ENCODE results near the gene B4GALT2.
A peak's percentile ranks its signal among the peaks of the same experiment; 100 is the strongest.

Gene B4GALT2

DNA sequence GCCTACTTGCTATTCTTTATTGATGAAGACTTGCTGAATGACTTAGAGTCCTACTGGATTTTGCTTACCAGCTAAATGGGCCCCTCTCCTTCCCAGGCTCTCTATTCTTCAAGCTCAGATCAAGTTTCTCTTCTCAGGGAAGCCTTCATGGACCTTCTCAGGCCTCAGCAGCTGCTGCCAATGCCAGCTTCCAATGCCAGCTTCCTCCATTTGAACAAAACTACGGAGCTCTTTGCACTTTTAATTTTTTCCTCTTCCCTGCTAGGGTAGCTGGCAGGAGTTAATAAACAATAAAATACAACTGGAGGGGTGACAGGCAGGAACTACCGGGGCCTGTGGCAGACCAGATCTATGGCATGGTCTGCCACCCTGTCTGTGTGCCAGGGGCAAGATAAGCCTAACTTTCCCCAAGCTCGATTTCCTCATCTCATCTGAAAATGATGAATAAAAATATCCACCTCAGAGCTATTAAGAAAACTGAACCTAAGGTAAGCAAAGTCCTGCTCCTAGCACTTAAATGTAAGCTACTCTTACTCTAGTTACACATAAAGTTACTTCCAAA, 33.3 kb upstream of the B4GALT2 start:
- H3K4me3 ChIP-seq (ENCODE audit: low read depth, low read length) = peak overlapping the region; percentile 87
- DNase-seq (ENCODE audit: low read depth) = no peak

DNA sequence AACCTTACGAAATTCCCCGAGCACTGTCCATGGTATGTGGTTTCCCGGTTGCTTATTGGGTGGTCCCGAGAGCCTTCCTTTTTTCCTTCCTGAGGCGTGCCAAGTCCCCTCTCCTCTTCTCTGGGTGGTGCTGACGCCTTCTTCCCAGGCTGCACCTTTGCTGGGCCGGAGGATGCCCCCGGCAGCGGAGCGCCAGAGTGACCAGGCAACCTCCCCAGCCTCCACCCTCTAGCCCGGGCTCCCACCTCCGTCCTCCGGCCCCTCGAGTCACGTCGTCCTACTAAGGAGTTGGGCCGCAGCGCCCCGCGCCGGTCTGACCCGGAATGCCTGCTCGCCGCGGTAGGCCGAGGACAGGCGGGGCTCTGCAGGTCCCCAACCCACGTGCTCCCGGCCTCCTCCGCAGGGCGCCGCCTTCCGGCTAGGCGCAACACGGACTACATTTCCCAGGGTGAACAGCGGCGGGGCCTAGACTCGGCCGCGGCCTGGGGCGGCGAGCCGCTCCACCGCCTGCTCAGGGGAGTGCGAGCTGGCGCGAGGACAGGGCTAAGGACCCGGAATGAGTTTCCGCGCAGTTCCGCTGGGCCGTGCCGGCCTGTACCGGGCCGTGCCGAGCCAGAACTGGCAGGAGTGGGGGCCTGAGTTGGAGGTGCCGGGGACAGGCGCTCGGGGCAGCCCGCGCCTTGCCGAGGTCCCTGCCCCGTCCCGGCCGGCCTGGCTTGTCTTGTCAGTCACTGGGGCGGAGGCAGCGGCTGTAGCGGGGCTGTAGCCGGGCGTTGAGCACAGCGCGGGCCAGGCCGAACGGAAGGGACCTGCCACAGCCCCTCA, 32.6 kb upstream of the B4GALT2 start, which contains the start of gene IPO13:
IPO13 (plus strand) TSS at position 715 of the 825 bp plus-strand sequence. CDS start 651 bp downstream, outside the sequence.
- DNase-seq (ENCODE audit: low read depth) = peak; percentile 84
- peak within 1 kb of the TSS; percentile 87 for H3K4me3 ChIP-seq (ENCODE audit: low read depth, low read length)

DNA sequence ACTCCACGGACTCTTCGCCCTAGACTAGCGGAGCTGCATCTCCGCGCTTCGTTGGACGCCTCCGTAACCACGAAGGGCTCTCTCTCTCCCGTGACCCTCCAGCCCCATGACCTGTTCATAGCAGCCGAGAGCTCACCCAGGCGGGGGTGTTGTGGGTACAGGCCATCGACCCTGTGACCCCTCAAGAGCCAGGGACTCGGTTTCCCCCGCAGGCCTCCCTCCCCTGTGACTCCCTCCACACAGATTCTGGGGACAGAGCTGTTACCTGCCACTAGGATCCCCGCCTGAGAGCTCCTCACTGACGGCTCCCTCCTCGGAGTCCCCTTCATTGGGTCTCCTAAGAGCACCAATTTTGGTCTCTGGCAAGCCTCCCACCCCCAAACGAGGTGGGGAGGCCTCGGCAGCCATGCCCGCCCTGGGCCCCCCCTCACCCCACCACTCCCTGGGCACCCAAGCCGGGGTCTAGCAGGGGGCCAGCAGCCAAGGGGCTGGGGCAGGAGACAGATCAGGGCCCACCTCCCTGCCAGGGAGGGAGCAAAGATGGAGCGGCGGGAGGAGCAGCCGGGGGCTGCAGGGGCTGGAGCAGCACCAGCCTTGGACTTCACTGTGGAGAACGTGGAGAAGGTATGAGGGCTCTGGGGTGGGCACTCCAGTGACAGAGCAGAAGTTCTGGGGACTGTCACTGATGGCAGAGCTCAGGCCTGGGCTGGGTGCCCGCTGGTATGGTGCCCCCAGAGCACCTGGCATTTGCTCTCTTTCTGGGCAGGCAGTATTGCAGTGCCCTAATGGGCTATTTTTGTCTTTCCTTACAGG, 31.7 kb upstream of the B4GALT2 start:
- DNase-seq (ENCODE audit: low read depth) = no peak
- peak overlapping the region; percentile 87 for H3K4me3 ChIP-seq (ENCODE audit: low read depth, low read length)

DNA sequence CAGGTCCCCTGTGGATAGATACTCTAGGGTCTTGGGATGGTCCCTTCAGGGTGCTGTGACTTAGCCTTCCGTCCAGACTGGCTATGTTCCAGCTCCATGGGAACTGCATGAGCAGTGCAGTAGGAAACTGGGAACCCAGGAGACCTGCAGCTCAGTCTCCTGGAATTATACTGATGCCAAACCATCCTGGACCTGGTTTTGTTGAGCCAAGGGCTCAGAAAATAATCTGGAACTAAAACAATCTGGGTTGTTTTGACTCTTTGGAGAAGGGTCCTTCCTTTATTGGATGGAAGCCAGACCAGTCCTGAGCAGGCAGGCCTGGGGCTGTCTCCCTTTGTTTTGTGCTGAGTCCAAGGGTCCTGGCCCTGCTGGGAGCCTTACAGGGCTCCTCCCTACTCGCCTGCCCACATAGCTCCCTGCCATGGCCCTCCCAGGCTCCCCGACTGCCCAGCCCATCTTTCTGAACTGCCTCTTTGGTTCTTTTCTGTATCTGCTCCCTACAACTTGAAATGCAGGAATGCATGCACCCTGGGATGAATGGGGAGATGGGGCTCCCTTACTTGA, 31.1 kb upstream of the B4GALT2 start:
- H3K4me3 ChIP-seq (ENCODE audit: low read depth, low read length) = peak overlapping the region; percentile 87
- DNase-seq (ENCODE audit: low read depth) = no peak

DNA sequence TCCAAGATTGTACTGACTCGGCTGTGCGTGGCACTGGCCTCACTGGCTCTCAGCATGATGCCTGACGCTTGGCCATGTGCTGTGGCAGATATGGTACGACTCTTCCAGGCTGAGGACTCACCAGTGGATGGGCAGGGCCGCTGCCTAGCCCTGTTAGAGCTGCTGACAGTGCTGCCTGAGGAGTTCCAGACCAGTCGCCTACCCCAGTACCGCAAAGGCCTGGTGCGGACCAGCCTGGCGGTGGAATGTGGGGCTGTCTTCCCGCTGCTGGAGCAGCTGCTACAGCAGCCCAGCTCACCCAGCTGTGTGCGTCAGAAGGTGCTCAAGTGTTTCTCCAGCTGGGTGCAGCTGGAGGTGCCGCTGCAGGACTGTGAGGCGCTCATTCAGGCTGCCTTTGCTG, 29.3 kb upstream of the B4GALT2 start:
- no peak for DNase-seq (ENCODE audit: low read depth)

DNA sequence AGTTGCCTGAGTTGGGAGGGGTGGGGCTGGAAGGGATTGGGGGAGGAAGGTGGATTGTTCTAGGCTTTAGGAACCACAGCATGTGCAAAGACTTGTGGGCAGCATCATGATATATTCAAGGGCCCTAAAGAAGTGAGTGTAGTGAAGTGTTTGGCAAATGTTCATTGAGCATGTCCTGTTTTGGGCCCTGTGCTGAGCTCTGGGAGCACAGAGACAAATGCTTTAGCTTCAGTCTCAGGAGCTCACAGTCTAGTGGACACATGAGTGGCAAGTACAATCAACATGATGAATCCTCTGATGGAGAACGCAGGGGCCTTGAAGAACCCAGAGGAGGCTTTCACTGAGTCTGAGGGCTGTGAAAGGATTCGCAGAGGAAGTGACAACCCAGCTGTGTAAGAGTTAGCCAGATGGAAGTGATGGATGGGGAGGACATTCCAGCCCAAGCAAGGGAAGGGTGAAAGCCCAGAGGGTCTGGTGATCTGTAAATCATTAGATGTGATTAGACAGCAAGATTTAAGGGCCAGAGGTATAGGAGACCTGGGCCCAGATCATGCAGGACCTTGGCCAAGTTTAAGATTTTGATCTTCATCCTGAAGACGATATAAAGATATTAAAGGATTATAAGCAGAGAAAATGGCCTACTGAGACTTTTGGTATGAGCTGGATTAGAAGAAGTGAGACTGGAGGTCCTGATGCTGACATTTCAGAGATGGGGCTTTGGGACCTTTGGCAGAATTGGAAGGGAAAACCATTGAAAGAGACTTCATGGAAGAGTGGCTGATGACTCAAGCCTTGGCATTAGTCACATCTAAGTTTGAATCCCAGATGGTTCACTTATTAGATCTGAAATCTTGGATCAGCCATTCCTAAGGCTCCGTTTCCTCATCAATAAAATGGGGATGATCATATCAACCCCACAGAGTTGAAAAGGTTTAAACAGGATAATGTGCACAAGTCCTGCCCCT, 27.7 kb upstream of the B4GALT2 start:
- no peak overlapping the region for H3K4me3 ChIP-seq (ENCODE audit: low read depth, low read length)
- no peak for DNase-seq (ENCODE audit: low read depth)

More for the DNA sequence above, 29.3 kb upstream of the B4GALT2 start:
- no peak overlapping the region for H3K4me3 ChIP-seq (ENCODE audit: low read depth, low read length)

DNA sequence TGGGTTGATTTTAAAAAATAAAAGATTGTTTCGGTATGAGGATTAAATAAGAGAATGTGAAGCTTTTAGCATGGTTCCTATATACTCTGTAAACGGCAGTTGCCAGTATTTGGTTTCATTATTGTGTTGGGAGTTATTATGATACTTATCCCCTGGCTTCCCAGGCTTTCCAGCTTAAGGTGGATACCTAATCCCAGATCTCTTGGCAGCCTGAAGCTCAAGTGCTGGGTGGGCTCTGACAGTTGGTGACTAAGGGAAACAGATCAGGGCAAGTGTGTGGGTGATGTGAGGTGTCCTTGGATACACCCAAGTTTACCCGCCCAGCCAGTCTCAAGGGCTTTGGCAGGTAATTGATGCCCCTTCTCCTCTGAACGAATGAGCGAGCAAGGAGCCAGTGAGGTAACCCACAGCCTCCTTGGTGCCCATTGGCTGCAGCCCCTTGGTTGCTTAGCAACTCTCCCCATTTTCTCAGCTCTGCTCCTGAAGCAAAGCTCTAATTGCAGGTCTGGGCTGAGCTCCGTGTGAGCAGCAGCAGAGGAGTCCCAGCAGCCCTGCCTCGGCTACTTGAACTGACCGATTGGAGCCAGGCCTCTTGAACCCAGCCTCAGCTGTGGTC, 26.2 kb upstream of the B4GALT2 start:
- no peak for DNase-seq (ENCODE audit: low read depth)
- no peak overlapping the region for H3K4me3 ChIP-seq (ENCODE audit: low read depth, low read length)

DNA sequence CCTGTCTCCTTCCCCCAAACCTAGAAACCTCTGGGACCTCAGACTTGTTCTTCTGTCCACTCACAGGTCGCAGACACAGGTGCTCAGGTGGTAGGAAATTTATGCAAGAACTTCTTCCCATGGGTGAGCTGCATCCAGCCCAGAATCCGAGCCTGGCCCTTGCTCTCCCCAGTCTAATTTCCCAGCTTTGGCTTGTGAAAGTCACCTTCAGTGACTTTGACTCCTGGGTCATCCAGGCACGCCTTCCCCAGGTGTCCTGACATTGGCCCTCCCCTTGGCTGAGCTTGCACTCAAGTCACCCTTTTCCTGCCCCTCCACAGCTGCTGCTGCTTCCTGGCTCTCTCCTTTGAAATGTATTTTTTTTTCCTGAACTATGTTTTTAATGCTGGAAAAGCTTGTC, 25.6 kb upstream of the B4GALT2 start:
- no peak for DNase-seq (ENCODE audit: low read depth)
- H3K4me3 ChIP-seq (ENCODE audit: low read depth, low read length) = no peak overlapping the region

DNA sequence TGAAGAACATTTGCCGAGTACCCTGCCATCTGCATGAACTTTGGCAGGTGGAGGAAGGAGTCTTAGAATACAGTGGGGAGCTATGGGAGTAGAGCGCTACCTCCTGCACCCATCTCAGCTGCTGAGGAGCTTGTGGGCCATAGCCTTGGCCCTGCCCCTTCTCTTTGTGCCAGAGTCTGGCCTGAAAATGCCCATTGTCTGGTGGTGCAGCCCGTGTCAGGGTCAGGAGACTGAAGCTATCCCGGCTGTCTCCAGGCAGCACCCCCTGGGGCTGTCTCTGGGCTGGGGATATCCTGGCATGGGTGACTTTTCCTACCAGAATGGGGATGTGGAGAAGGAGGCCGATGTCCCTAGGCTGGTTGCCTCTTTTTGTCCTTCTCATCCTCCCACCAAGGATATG, 25.0 kb upstream of the B4GALT2 start:
- DNase-seq (ENCODE audit: low read depth) = no peak
- no peak overlapping the region for H3K4me3 ChIP-seq (ENCODE audit: low read depth, low read length)

DNA sequence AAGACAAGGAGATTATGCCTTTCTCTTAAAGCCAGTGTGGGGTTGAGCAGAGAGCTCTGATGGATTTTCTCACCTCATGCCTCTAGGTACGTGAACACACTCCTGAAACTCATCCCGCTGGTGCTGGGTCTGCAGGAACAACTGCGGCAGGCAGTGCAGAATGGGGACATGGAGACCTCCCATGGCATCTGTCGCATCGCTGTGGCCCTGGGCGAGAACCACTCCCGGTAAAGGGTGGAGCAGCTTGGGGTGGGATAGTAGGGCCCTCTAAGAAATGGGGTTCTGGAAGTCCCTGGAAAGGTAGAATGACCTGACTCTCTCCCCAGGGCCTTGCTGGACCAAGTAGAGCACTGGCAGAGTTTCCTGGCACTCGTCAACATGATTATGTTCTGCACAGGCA, 22.8 kb upstream of the B4GALT2 start:
- H3K4me3 ChIP-seq (ENCODE audit: low read depth, low read length) = no peak overlapping the region
- DNase-seq (ENCODE audit: low read depth) = no peak

DNA sequence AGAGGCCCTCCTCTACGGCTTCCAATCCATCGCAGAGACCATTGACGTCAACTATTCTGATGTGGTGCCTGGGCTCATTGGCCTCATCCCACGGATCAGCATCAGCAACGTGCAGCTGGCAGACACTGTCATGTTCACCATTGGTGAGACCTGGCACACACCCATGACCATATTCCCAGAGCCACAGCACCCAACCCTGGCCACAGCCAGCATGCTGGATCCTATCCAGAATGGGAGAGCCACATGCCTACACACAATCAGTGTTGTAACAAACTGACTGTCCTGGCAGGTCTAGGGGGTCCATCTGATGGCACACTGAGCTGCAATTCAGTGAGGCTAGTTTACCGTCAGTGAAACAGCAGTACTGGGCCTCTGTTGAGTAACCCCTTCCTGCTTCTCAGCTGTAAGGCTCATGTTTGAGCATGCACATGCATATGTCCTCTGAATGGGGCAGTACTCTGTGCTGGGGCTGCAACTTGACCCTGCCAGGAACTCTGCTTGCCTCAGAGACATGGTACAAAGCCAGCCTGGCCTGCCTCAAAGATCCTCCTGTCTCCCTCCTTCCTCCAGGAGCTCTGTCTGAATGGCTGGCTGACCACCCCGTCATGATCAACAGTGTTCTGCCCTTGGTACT, 21.5 kb upstream of the B4GALT2 start:
- H3K4me3 ChIP-seq (ENCODE audit: low read depth, low read length) = no peak overlapping the region

DNA sequence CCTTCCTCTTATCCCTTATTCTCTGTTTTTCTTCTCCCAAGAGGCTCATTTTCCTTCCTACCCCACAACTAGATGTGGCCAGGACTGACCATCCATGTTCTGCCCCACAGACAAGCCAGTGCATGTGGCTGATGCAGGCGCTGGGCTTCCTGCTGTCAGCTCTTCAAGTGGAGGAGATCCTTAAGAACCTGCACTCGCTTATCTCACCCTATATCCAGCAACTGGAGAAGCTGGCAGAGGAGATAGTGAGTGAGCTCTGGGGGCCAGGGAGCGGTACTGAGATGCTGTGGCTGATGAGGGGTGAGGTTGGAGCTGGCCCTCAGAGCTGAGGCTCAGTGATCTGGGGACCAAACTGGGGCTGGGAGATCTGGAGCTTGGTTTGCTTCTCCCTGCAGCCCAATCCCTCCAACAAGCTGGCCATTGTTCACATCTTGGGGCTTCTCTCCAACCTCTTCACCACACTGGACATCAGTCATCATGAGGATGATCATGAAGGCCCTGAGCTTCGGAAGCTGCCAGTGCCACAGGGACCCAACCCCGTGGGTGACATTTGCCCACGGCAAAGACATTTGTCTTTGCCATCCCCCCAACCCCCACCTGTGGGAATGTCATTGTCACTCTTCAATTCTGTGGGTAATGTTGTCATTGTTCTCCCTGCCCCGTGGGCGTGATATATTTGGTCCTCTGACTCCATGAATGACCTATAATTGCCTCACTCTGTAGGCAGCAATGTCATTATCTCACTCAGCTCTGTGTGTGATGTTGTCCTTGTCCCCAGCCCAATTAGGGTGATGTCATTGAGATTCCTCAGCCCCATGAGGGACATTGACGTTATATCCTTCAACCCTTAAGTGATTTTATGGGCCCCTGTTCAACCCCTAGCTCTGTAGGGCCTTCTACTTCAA, 20.4 kb upstream of the B4GALT2 start:
- H3K4me3 ChIP-seq (ENCODE audit: low read depth, low read length) = no peak overlapping the region
- no peak for DNase-seq (ENCODE audit: low read depth)

More for the DNA sequence above, 21.5 kb upstream of the B4GALT2 start:
- no peak for DNase-seq (ENCODE audit: low read depth)

DNA sequence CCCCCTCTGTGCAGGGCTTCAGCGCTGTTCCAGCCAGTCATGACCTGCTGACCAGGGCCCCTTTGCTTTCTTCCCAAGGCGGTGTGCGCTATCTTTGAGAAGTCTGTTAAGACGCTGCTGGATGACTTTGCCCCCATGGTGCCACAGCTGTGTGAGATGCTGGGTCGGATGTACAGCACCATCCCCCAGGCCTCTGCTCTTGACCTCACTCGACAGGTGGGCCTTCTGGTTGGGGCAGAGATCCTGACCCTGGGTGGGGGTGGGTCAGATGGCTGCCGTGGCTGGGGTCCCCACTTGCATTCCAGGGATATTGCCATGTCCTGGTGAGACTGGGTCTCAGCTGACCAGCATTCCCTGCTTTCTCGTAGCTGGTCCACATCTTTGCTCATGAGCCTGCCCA, 18.2 kb upstream of the B4GALT2 start:
- DNase-seq (ENCODE audit: low read depth) = no peak
- no peak overlapping the region for H3K4me3 ChIP-seq (ENCODE audit: low read depth, low read length)

DNA sequence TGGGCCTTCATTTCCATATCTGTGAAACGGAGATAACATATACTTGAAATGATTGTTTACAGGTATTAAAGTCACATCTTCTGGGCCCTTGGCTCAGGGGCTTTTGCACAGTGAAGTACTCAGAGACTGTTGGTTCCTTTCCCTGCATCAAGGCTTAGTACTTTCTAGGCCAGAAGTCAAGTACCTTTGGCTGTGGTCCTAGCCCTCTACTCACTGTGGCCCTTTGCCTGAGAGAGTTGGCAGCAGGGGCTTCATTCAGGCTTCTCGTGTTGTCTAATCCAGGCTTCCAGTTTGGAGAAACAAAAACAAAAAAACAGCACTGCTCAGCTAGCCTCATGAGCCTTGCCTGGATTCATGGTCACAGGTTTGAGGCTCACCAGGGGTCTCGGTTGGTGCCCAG, 17.3 kb upstream of the B4GALT2 start:
- no peak overlapping the region for H3K4me3 ChIP-seq (ENCODE audit: low read depth, low read length)
- no peak for DNase-seq (ENCODE audit: low read depth)

DNA sequence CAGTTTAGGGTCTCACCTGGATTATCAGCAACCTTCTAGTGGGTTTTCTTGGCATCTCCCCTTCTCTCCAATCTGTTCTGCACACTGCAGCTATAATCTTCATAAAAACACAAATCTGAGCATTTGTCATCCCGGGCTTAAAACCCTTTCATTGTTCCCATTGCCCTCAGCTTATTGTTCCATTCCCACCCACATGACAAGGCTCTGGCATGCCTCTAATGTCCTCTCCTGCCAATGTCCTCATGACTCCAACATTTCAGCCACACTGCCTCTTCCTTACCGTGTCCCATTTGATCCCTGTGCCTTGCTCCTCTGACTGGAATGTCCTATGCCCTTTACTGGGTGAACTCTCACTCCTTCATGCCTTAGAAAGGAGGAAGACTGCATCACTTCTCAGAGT, 16.7 kb upstream of the B4GALT2 start:
- no peak for DNase-seq (ENCODE audit: low read depth)
- no peak overlapping the region for H3K4me3 ChIP-seq (ENCODE audit: low read depth, low read length)

DNA sequence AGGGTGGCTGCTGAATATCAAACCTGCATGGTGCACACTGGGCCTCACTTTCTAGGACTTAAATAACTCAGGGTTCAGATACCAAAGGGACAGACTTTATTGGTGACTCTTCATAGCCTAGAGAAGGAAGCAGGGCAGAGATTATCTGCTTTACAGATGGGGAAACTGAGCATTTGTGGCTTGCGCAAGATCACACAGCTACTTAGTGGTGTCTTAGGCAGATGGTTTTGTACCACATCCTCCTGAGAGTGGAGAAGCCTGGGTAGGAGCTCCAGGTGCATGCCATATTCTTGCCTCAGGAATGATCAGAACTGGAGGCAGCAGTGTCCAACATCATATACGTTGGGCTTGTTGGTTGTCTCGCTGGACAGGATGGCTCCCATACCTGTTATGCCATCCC, 16.0 kb upstream of the B4GALT2 start:
- no peak overlapping the region for H3K4me3 ChIP-seq (ENCODE audit: low read depth, low read length)
- no peak for DNase-seq (ENCODE audit: low read depth)

DNA sequence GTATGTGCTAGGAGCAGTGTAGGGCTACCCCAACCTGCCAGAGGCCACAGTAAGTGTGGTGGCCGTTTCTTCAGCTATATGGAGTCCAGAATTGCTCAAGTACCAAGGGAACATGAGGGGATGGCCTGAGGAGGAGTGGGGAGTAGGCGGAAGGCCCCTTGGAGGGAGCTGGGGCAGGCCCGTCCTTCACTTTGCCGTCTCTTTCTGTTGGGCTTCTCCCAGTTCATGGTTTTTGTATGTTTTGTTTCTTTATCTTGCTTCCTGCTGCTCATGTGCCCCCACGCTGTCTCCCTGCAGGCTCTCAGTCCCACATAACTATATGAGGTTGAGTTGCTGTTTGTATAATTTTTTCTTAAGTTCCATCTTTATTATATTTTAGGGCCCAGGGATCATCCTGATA, 15.1 kb upstream of the B4GALT2 start:
- DNase-seq (ENCODE audit: low read depth) = no peak
- no peak overlapping the region for H3K4me3 ChIP-seq (ENCODE audit: low read depth, low read length)
